GM19238 (cell line): ENCODE results near the gene SEMA3G.

ENCODE experiments used
- DNase-seq: peaks from one replicate; pipeline ENCODE4 v3.0.0; 2011; ENCODE audit warnings: low spot score; ENCODE audit not compliant: insufficient read length

The SEMA3G gene

DNA sequence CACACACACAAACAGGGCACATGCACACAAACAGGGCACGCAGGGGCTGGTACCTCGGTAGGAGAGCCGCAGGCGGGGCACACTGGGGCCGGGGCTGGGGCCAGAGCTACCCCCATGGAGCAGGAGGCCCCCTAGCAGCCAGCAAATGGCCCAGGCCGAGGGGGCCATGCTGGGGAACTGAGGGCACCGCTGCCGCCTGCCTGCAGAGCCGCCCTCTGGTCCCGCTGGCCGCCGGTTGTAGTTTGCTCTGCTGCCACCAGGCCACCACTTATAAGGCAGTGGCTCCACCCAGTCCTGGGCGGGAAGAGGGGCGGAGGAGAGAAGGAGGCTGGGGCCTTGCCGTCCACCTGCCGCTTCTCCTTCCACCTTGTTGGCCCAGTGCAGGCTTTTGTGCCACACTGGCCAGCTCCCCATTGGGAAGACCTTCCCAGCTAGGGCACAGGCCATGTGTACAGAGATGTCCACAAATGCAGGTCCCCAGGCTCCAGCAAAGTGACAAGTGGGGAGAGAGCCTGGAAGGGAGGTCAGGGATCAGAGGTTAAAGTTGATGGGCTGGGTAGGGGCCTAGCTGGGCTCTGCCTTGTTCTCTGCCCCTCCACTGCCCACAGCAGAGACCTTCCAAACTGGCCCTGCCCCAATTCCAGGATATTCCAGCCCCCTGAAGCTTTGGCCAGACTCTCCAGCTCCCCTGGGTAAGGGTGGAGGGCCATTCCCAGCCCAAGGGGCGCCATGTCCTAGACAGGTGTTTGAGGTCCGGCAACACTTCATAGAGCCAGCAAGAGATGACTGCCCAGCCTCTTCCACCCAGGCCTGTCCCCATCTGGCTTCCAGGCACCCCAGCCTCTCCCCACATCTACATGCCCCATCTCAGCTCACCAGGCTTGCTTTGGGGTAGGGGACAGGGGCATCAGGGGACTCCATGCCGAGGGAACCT is at the start of gene SEMA3G:
Gene SEMA3G, minus strand, starts transcription at position 244 of the 934 bp plus-strand sequence. Its CDS starts 76 bp downstream, at position 168.
- DNase-seq: peak; percentile 76

DNA sequence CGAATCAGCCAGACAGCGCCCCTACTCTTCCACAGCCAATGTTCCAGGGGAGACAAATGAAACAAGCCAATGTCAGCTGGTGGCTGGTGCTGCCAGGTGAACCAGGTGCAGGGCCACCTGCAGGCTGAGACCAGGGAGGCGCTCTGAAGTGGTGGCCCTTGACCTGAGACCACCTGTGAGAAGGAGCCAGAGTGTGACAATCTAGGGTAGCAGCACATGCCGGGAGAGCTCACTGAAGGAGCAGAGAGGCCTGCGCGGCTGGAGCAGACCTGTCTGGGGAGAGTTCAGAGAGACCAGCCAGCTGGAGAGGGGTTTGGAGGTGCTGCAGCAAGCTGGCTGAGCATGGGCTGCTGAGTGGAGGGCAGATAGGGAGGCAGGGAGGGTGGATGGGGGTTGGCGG is 49.5 kb upstream of the SEMA3G start:
- DNase-seq: no peak

DNA sequence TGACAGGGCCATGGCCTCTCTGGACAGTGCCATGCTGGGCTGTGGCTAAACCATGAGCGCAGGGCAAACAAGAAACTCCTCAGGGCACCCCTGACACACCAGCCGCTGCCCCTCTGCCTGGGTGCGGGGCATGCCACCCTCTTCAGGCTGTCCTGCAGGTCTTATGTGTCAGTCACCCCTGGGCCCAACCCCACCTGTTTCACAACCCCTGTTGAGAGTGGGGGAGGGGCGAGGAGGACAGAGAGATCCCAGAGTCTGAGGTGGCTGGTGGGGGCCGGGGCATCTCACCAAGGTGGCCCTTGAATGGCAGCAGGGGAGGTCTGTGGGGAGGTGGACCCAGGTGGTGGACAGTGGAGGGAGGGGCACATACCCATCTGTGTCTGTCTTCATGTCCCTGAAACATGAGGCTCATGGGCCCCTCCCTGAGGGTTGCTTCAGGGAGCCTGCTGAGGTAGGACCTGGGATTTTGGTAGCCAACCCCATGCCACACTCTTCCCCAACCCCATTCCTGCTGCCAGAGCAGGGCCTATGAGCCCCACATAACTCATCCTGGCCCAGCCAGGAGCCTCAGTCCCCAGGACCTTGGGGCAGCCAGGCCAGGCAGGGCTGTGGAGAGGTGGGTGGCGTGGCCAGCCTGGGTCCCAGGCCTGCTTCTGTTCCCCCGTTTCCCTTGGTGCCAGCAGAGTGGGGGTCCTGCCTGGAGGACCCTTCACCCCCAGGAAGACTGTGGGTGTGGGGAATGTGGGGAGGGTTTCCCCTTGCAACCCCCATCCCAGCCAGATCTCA is 48.5 kb upstream of the SEMA3G start:
- no peak for DNase-seq

- DNase-seq: no peak
Observed at GRCh38 chr3:52492059-52492458, 47.2 kb upstream of the SEMA3G start.

DNA sequence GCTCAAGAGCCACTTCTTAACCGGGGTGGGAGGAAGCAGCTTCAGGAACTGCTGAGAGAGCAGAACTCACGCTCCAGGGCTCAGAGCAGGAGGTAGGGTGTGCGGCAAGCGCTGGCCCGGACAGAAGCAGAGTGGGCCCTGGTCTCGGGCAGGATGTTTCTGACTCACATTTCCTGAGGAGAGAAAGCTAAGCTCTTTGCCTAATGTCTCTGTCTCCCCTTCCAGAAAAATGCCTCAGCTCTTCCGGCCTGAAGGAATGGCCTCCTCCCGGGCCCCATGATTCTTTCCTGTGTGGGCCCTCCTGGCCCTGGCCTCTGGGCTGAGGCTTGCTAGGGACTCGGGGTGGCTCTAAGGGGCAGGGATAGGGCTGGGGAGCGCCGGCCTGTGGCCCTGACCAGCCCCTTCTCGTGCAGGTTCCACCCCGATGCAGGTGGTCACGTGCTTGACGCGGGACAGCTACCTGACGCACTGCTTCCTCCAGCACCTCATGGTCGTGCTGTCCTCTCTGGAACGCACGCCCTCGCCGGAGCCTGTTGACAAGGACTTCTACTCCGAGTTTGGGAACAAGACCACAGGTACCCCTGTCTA is 46.1 kb upstream of the SEMA3G start:
- no peak for DNase-seq

DNA sequence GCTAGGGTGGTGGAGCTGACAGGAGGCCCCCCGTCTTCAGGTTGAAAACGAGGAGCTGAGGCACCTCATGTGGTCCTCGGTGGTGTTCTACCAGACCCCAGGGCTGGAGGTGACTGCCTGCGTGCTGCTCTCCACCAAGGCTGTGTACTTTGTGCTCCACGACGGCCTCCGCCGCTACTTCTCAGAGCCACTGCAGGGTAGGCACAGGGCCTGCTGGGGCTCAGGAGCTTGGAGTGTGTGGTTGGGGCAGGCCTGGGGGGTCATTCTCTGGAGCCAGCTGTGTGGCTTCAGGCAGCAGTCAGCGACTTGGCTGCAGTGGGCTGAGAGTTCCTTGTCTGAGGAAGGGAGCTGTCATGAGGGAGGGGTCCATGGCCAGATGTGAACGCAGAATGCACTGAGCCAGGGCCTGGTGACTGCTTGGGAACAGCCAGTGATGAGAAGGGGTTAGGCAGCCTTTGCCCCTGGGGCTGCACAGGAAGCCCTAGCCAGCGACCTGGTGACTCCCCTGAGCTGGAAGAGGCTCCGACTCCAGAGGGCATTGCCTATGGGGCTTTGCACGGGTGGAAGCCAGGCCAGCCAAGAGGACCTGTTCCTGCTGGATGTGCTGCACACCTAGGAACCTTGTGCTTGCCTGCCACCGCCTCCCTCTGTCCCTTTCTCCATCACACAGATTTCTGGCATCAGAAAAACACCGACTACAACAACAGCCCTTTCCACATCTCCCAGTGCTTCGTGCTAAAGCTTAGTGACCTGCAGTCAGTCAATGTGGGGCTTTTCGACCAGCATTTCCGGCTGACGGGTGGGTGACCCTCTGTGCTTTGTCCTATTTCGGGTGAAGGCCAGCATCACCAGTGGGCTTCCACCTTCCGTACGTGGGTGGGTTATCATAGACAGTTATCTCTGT is 45.4 kb upstream of the SEMA3G start:
- DNase-seq: no peak

- DNase-seq: no peak
Observed at GRCh38 chr3:52489453-52489852, 44.5 kb upstream of the SEMA3G start.

DNA sequence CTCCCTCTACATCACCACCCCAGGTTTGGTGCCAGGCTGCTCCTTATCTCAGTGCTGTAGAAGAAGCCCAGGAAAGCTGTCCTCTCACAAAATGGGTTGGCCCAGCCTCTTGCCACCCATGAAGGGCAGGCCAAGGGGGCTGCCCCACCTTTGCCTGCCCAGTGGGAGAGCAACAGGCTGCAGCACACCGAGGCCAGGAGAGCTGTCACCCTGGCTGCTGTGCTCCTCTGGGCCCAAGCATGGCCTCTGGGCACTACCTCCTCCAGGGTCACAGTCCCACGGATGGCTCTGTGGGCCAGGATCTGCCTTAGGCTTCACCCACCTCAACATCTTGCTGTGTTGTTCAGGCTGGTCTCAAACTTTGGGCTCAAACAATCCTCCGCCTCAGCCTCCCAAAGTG is 43.8 kb upstream of the SEMA3G start:
- no peak for DNase-seq

DNA sequence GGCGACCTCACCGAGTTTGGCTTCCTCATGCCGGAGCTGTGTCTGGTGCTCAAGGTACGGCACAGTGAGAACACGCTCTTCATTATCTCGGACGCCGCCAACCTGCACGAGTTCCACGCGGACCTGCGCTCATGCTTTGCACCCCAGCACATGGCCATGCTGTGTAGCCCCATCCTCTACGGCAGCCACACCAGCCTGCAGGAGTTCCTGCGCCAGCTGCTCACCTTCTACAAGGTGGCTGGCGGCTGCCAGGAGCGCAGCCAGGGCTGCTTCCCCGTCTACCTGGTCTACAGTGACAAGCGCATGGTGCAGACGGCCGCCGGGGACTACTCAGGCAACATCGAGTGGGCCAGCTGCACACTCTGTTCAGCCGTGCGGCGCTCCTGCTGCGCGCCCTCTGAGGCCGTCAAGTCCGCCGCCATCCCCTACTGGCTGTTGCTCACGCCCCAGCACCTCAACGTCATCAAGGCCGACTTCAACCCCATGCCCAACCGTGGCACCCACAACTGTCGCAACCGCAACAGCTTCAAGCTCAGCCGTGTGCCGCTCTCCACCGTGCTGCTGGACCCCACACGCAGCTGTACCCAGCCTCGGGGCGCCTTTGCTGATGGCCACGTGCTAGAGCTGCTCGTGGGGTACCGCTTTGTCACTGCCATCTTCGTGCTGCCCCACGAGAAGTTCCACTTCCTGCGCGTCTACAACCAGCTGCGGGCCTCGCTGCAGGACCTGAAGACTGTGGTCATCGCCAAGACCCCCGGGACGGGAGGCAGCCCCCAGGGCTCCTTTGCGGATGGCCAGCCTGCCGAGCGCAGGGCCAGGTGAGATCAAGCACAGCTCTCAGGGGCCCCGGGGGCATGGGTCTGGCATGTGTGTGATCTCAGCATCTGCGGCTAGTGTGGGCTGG is 43.1 kb upstream of the SEMA3G start:
- DNase-seq: no peak

DNA sequence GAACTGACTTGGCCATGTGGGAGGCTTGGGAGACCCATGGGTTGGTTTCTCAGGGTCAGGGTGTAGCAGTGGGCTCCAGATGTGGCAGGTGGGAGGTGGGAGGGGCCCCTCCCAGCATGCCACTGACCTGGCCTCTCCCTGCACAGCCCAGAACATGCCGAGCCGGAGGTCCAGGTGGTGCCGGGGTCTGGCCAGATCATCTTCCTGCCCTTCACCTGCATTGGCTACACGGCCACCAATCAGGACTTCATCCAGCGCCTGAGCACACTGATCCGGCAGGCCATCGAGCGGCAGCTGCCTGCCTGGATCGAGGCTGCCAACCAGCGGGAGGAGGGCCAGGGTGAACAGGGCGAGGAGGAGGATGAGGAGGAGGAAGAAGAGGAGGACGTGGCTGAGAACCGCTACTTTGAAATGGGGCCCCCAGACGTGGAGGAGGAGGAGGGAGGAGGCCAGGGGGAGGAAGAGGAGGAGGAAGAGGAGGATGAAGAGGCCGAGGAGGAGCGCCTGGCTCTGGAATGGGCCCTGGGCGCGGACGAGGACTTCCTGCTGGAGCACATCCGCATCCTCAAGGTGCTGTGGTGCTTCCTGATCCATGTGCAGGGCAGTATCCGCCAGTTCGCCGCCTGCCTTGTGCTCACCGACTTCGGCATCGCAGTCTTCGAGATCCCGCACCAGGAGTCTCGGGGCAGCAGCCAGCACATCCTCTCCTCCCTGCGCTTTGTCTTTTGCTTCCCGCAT is 42.3 kb upstream of the SEMA3G start:
- no peak for DNase-seq

GRCh38 chr3:52484680-52485461 is 40.0 kb upstream of the SEMA3G start:
- DNase-seq: no peak

DNA sequence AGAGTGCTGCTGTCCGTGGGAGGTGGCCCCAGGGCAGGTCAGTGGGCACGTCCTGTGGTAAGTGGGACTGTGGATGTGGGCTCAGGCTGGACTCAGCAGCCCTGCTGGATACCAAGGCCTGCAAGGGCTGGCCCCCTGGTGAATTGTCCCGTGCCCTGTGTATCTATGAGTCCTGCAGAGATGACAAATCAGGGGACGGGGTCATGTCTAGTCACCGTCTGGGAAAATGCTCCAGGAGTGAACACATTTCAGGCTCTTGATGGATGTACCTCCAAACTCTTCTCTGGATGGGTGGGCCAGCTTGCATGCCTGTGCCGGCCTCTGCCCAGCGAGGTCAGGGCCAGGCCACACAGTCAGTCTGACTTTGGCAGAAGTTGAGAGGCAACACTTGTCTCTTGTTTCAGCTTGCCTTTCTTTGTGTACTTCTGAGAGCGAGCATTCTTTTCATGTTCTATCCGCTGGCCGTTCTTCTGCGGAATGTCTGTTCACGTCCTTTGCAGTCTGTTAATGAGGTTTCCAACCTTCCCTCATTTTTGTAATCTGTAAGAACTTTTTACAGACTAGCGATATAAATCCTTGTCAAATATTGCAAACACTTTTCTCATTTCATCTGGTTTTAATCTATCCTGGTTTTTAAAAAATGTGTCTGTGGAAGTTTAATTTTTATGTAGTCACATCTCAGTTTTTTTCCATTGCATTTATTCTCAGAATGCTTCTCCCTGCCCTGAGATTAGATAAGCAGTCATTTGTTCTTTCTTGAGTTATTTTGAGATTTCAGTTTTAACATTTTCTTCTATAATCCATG is 38.9 kb upstream of the SEMA3G start:
- no peak for DNase-seq

DNA sequence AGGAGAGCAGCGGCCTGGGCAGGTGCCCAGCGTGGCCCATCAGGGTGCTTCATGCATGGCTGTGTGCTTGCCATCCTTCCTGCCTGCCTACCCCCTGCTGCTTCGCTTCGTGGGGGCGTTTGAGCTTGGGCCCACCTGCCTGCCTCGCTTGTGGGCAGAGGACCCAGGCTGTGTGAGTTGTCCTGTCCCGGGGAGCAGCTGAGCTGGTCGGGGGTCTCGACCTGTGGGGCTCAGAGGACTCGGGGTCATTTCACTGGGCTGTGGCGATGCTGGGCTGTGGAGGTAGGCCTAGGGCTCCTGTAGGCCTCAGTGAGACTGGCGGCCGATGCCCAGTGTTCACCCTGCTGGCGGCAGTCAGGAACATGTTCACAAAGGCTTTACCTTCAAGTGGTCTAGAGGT is 38.2 kb upstream of the SEMA3G start:
- no peak for DNase-seq

DNA sequence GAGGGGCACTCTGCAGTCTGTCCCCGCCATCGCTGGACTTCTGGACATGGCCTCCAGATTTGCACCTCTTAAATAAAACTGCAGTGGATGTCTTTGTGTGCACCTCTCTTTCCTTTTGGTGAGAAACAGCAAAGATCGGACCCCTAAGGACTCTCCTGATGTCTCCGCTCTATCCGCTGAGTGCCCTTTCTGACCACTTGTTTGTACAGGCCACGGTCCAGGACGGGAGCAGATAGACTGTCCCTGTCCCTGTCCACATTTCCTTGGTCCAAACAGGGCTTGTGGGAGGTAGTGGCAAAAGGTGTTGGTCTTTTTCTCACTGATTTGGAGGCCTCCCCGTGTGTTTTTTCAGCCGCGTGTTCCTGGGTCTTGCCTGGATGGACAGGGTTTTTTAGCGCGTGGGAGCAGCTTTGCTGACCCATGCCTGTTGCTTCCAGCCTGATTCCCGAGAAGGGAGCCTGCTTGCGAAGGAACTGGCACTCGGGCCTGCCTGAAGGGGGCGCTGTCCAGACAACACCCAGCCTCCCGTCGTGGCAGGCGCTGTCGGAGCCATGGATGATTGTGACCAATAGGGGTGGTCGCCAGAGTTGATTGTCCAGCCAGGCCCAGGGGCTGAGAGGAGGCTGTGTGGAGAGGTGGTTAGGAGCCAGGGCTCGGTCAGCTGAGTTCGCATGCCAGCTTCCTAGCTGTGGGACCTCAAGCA is 37.1 kb upstream of the SEMA3G start:
- no peak for DNase-seq

DNA sequence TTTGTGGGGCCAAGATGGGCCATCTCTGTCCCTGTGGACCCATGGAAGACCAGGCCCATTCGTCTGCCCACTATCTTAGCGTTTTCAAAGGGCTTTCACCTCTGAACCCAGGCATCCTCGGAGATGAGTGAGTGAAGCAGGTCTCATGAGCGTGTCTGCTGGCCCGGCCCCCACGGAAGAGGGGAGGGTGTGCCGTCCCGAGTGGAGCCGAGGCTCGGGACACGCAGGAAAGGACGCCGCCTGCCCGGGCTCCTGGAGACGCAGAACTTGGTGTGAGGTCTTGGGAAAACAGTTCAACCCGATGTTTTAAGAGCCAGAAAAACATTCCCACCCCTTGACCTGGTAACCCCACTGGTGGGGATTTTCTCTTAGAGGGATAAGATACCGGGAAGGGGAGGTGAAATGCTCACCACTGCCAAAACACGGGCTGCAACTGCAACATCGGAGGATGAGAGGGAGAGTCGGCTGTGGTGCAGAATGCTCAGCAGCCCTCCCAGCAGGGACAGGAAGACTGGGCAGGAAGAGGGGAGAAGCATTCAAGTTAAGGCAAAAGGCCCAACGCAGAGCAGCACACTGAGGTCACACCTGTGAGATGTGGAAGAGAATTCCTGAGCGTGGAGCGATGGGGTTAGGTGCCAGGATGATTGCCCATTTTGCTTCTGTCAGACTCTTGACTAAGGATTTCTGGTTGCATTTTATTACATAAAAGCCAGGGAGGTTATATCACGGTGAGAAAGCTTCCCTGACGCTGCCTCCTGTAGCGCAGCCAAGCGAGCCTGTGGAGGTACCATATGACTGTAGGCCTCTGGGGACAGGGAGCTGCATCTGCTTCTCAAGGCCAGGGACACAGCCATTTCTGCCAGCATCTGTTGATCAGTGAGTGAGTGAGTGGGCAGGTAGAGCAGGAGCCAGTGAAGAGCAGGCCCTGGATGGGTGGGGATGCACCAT is 36.1 kb upstream of the SEMA3G start:
- no peak for DNase-seq
